ENCODE results near the gene UNC45A. TPM values are rescaled to one million over a fixed set of nuclear protein-coding genes. Genes with fewer than 3 reads are reported as not detected.

UNC45A gene
- total and polyA plus RNA-seq, 2 donors (not counting 1 experiment from before 2014, with no cell fraction given), result 56.3 to 79.0 TPM

GRCh38 chr15:90941038-90941437 lies 6.0 kb downstream of the UNC45A start:
- Histone ChIP-seq H3K4me3 (ENCODE audit: control extremely low read depth in 1 of 5, extremely low read depth in 1 of 5, insufficient read depth in 1 of 5, low read depth in 2 of 5, low read length in 4 of 5) (no peak overlapping the region), H3K79me2 (ENCODE audit: control insufficient read depth, insufficient read depth, low read length) (peaks cover 9% of the 10 kb centered on the region), H3K4me2 (replicated peaks; ENCODE audit: low read depth, low read length, poor library complexity, severe bottlenecking) (no peak overlapping the region), H3K27ac (ENCODE audit: low read length in 2 of 2) (no peak overlapping the region), H3K9me3 (ENCODE audit: control extremely low read depth in 1 of 3, control insufficient read depth in 2 of 3, insufficient read depth in 1 of 3, low read length in 2 of 3) (no peaks in the 10 kb centered on the region), H3K27me3 (replicated peaks in 1 of 4; ENCODE audit: control extremely low read depth in 1 of 4, control insufficient read depth in 3 of 4, insufficient read depth in 4 of 4, low read length in 3 of 4) (no peaks in the 10 kb centered on the region), H3K9ac (ENCODE audit: low read length) (no peak overlapping the region), H3K4me1 (ENCODE audit: control insufficient read depth in 2 of 2, insufficient read depth in 2 of 2, low read length in 2 of 2) (peaks cover 4 to 6% of the 10 kb centered on the region in 2 donors), H2AFZ (ENCODE audit: insufficient read depth, low read depth, low read length, poor library complexity, severe bottlenecking) (no peak overlapping the region), H3K36me3 (replicated peaks in 1 of 2; ENCODE audit: control extremely low read depth in 1 of 2, control insufficient read depth in 1 of 2, extremely low read depth in 1 of 2, insufficient read depth in 2 of 2, low read length in 1 of 2) (peaks cover 3 to 73% of the 10 kb centered on the region in 2 experiments), H4K20me1 (ENCODE audit: control insufficient read depth, insufficient read depth, low read length, poor library complexity, severe bottlenecking) (peaks cover 10% of the 10 kb centered on the region)
- 96% methylated on average over 4 of the region's 4 CpGs for WGBS (ENCODE audit: insufficient coverage)
- no peak for DNase-seq
- Mint-ChIP-seq H3K27ac (no peak overlapping the region), H3K4me3 (no peak overlapping the region), H3K27me3 (no peaks in the 10 kb centered on the region), H3K4me1 (peaks cover 9% of the 10 kb centered on the region), H3K9me3 (ENCODE audit: insufficient read depth) (no peaks in the 10 kb centered on the region)
- intact Hi-C loops (cut with micrococcal nuclease), result no loop called here
- no peak for ATAC-seq (ENCODE audit: low read depth)
- CTCF ChIA-PET, result interaction anchor here (1.0 to 1.4 kb wide), 3 partner anchors 9 to 16 kb away, joined by 3 to 5 read pairs (median 3); partner anchors contain the start of gene HDDC3
- POLR2A ChIA-PET, result interaction anchor here (0.6 to 1.2 kb wide), 2 partner anchors 15 to 36 kb away, joined by 3 to 9 read pairs; no protein-coding TSS in a partner anchor
- TF ChIP-seq EZH2 (IDR thresholded peaks at IDR 0.05; ENCODE audit: borderline replicate concordance, insufficient read depth, low read depth, low read length, poor library complexity, severe bottlenecking), result no peak
- TF ChIP-seq, protein P1, sequence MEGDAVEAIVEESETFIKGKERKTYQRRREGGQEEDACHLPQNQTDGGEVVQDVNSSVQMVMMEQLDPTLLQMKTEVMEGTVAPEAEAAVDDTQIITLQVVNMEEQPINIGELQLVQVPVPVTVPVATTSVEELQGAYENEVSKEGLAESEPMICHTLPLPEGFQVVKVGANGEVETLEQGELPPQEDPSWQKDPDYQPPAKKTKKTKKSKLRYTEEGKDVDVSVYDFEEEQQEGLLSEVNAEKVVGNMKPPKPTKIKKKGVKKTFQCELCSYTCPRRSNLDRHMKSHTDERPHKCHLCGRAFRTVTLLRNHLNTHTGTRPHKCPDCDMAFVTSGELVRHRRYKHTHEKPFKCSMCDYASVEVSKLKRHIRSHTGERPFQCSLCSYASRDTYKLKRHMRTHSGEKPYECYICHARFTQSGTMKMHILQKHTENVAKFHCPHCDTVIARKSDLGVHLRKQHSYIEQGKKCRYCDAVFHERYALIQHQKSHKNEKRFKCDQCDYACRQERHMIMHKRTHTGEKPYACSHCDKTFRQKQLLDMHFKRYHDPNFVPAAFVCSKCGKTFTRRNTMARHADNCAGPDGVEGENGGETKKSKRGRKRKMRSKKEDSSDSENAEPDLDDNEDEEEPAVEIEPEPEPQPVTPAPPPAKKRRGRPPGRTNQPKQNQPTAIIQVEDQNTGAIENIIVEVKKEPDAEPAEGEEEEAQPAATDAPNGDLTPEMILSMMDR (IDR thresholded peaks at IDR 0.05), result no peak

GRCh38 chr15:90942354-90943120 lies 7.5 kb downstream of the UNC45A start:
- Histone ChIP-seq H3K9ac (ENCODE audit: low read length) (no peak overlapping the region), H3K79me2 (ENCODE audit: control insufficient read depth, insufficient read depth, low read length) (peaks cover 4% of the 10 kb centered on the region), H3K4me2 (replicated peaks; ENCODE audit: low read depth, low read length, poor library complexity, severe bottlenecking) (no peak overlapping the region), H3K4me1 (ENCODE audit: control insufficient read depth in 2 of 2, insufficient read depth in 2 of 2, low read length in 2 of 2) (no peaks in the 10 kb centered on the region), H2AFZ (ENCODE audit: insufficient read depth, low read depth, low read length, poor library complexity, severe bottlenecking) (no peak overlapping the region), H3K9me3 (ENCODE audit: control extremely low read depth in 1 of 3, control insufficient read depth in 2 of 3, insufficient read depth in 1 of 3, low read length in 2 of 3) (no peaks in the 10 kb centered on the region), H3K27me3 (replicated peaks in 1 of 4; ENCODE audit: control extremely low read depth in 1 of 4, control insufficient read depth in 3 of 4, insufficient read depth in 4 of 4, low read length in 3 of 4) (no peaks in the 10 kb centered on the region), H3K36me3 (replicated peaks in 1 of 2; ENCODE audit: control extremely low read depth in 1 of 2, control insufficient read depth in 1 of 2, extremely low read depth in 1 of 2, insufficient read depth in 2 of 2, low read length in 1 of 2) (peaks cover 3 to 84% of the 10 kb centered on the region in 2 experiments), H3K27ac (ENCODE audit: low read length in 2 of 2) (no peak overlapping the region), H3K4me3 (ENCODE audit: control extremely low read depth in 1 of 5, extremely low read depth in 1 of 5, insufficient read depth in 1 of 5, low read depth in 2 of 5, low read length in 4 of 5) (no peak overlapping the region), H4K20me1 (ENCODE audit: control insufficient read depth, insufficient read depth, low read length, poor library complexity, severe bottlenecking) (peaks cover 6% of the 10 kb centered on the region)
- DNase-seq (no peak), ATAC-seq (ENCODE audit: low read depth) (no peak)
- intact Hi-C loops (cut with micrococcal nuclease), result no loop called here
- H3K4me3 Mint-ChIP-seq, result no peak overlapping the region
- no peaks in the 10 kb centered on the region for H3K9me3 Mint-ChIP-seq (ENCODE audit: insufficient read depth)
- ChIA-PET CTCF (interaction anchor here (0.6 to 2.5 kb wide), 4 partner anchors 9 to 1042 kb away, joined by 3 to 15 read pairs (median 4); partner anchors contain the start of gene HDDC3), POLR2A (no interaction called here)
- WGBS (ENCODE audit: insufficient coverage), result 94% methylated on average over 8 of the region's 12 CpGs
- no peaks in the 10 kb centered on the region for H3K4me1 Mint-ChIP-seq
- H3K27ac Mint-ChIP-seq, result no peak overlapping the region
- H3K27me3 Mint-ChIP-seq, result no peaks in the 10 kb centered on the region
- TF ChIP-seq, protein P1 (IDR thresholded peaks at IDR 0.05), result no peak
- no peak for TF ChIP-seq EZH2 (IDR thresholded peaks at IDR 0.05; ENCODE audit: borderline replicate concordance, insufficient read depth, low read depth, low read length, poor library complexity, severe bottlenecking)
